Ascending aorta (tissue), 2 donors: ENCODE measurements around the gene ROR1. TPM values are rescaled to one million over a fixed set of nuclear protein-coding genes. Genes with fewer than 3 reads are reported as not detected.

Experiments used
- DNase-seq, 2 donors: peaks; one replicate each; pipeline ENCODE4 v3.0.0-alpha.2; 2019; ENCODE audit warnings: low spot score in 2 of 2
- H3K27ac ChIP-seq, 2 donors: fragments of 200-600 bp; sonication (generic); one replicate each; pipeline ENCODE4 v1.5.1; 2016 to 2017; ENCODE audit warnings: mild to moderate bottlenecking in 1 of 2
- H3K27me3 ChIP-seq: fragments of 200-600 bp; sonication (generic); one replicate; pipeline ENCODE4 v1.5.1; 2017
- H3K36me3 ChIP-seq, 2 donors: fragments of 200-600 bp; sonication (generic); one replicate each; pipeline ENCODE4 v1.5.1; 2016
- H3K4me1 ChIP-seq, 2 donors: fragments of 200-600 bp; sonication (generic); one replicate each; pipeline ENCODE4 v1.5.1; 2016 to 2017; ENCODE audit warnings: mild to moderate bottlenecking in 1 of 2
- H3K4me3 ChIP-seq, 2 donors: fragments of 200-600 bp; sonication (generic); one replicate each; pipeline ENCODE4 v1.5.1; 2016 to 2017; ENCODE audit warnings: mild to moderate bottlenecking in 1 of 2
- H3K9me3 ChIP-seq, 2 donors: fragments of 200-600 bp; sonication (generic); one replicate each; pipeline ENCODE4 v1.5.1; 2016
- CTCF ChIP-seq, 3 experiments: fragments of 200-600 bp in 2 of 3; fragments of 450-650 bp in 1 of 3; sonication (generic) in 2 of 3; IDR thresholded peaks; one replicate each; pipeline ENCODE4 v1.5.1; 2016 to 2019; ENCODE audit warnings: antibody characterized with exemption in 3 of 3, mild to moderate bottlenecking in 1 of 3, moderate library complexity in 1 of 3
- intact Hi-C: fragments of 100-400 bp; cut with DNase I; formaldehyde crosslinking; loops from one replicate; pipeline ENCODE4 v1.15.1; 2023
- total RNA-seq: library from RNA; depleted of rRNA; stranded (reverse); fragments of >200 nt; gene quantifications from one replicate; pipeline ENCODE4 v1.1.0, GENCODE V29; 2016

The ROR1 gene
- total RNA-seq, 1 donor from 2014 or later, result 115 TPM

DNA sequence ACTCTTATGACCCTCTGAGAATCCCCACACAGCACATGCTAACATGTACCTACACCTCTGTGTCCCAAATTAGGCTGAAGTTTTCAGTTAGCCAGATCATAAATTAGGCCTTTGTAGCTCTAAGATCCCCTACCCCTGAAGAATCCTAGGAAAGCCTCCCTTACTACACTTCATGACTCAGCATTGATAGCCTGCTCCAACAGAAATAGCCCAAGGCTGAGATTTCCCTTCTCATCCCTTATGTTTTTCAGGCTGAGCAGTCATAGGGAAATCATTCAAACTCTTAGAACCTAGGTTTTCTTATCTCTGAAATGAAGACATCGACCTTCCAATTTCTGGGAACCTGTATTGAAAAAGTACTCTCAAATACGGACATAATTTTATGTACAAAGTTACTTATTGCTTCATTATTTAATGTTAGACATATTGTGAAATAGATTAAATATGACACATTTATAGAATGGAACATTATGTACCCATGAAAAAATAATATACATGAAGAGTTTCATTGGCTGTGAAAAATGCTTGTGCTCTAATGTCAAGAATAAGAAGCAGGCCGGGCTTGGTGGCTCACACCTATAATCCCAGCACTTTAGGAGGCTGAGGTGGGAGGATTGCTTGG, 307.2 kb downstream of the ROR1 start:
- no peak overlapping the region for H3K27ac ChIP-seq
- TF ChIP-seq CTCF (IDR thresholded peaks at IDR 0.05), result no peak
- DNase-seq, result no peak
- no peaks in the 10 kb centered on the region for H3K36me3 ChIP-seq
- no peaks in the 10 kb centered on the region for H3K9me3 ChIP-seq
- H3K4me3 ChIP-seq, result no peak overlapping the region
- H3K4me1 ChIP-seq, result peaks cover 10 to 37% of the 10 kb centered on the region in 2 donors
- H3K27me3 ChIP-seq, result no peaks in the 10 kb centered on the region
- intact Hi-C loops, result loop anchor here (5.0 kb wide), 1 partner anchor 34 kb away; no protein-coding TSS in a partner anchor

- H3K27ac ChIP-seq, result peak overlapping the region in 1 of 2 donors; percentile 57
- TF ChIP-seq CTCF (IDR thresholded peaks at IDR 0.05), result no peak
- intact Hi-C loops, result loop anchor here (5.0 kb wide), 1 partner anchor 35 kb away; no protein-coding TSS in a partner anchor
Observed at GRCh38 chr1:64082459-64082858, 308.6 kb downstream of the ROR1 start.

DNA sequence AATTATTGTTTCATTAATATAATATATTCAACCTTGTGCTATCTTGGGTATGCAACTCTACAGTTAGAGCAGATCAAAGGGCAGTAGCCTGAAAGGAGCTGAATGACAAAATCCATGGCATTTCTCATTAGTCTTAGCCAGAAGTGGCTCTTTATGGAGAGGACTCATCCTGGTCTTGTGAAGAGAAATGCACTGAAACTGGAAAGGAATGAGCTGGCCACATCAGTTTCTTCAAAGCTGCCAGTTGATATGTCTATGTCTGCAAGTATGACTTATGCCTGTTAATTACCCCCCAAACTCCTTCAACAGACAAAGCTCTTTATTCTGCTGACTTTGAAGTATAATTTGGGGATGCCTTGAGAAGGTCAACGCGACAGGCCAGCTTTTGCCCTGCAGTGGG, 310.6 kb downstream of the ROR1 start:
- peaks cover 13 to 52% of the 10 kb centered on the region in 2 donors for H3K4me1 ChIP-seq
- no peak overlapping the region for H3K4me3 ChIP-seq
- no peak for DNase-seq
- H3K27ac ChIP-seq, result peak overlapping the region in 1 of 2 donors; percentile 57
- no peaks in the 10 kb centered on the region for H3K27me3 ChIP-seq
- no peaks in the 10 kb centered on the region for H3K36me3 ChIP-seq
- intact Hi-C loops, result loop anchor here (5.0 kb wide), 1 partner anchor 37 kb away; no protein-coding TSS in a partner anchor
- no peak for TF ChIP-seq CTCF (IDR thresholded peaks at IDR 0.05)
- no peaks in the 10 kb centered on the region for H3K9me3 ChIP-seq

More at GRCh38 chr1:64082459-64082858, 308.6 kb downstream of the ROR1 start:
- no peaks in the 10 kb centered on the region for H3K9me3 ChIP-seq
- DNase-seq, result peak in 1 of 2 donors; percentile 65
- H3K4me3 ChIP-seq, result no peak overlapping the region
- H3K36me3 ChIP-seq, result no peaks in the 10 kb centered on the region
- H3K4me1 ChIP-seq, result peaks cover 12 to 41% of the 10 kb centered on the region in 2 donors
- H3K27me3 ChIP-seq, result no peaks in the 10 kb centered on the region

GRCh38 chr1:64087768-64088167, 314.0 kb downstream of the ROR1 start:
- intact Hi-C loops, result no loop called here
- no peak for DNase-seq
- Histone ChIP-seq H3K4me1 (peaks cover 10 to 45% of the 10 kb centered on the region in 2 donors), H3K27ac (peak overlapping the region; percentile 61 to 71), H3K4me3 (no peak overlapping the region), H3K27me3 (no peaks in the 10 kb centered on the region), H3K9me3 (no peaks in the 10 kb centered on the region), H3K36me3 (no peaks in the 10 kb centered on the region)
- no peak for TF ChIP-seq CTCF (IDR thresholded peaks at IDR 0.05)

DNA sequence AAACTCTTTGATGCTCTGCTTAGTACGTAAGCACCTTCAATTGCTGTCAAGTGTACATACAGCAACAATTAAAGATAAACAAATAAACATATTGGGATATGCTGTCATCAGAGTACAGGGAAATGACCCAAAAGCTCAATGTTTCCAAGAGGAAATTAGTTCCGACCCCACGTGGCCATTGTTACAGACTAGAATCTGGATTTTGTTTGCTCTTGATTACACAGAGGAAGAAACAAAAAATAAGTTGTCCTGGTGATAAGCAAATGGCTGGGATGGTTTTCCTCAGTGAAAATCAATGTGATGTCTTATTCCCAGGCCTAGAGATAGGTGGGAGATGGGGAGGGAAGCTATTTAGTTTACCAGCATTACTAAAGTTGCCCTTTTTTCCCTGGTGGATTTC, 316.6 kb downstream of the ROR1 start:
- intact Hi-C loops, result no loop called here
- peaks cover 3 to 33% of the 10 kb centered on the region in 2 donors for H3K4me1 ChIP-seq
- H3K27ac ChIP-seq, result no peak overlapping the region
- no peak for DNase-seq
- no peaks in the 10 kb centered on the region for H3K27me3 ChIP-seq
- H3K4me3 ChIP-seq, result no peak overlapping the region
- TF ChIP-seq CTCF (IDR thresholded peaks at IDR 0.05), result no peak
- no peaks in the 10 kb centered on the region for H3K36me3 ChIP-seq
- no peaks in the 10 kb centered on the region for H3K9me3 ChIP-seq
